Activated CD4-positive, alpha-beta T cell treated with anti-CD3 and anti-CD28 coated beads, Interleukin-2, Interleukin-4, amounts not matched to agents 100 ng/mL and 50 ng/mL, durations not matched to agents 16 hours and 8 hours (primary cell): ENCODE results near the gene INHBA.

Experiments used
- DNase-seq: peaks from one replicate; pipeline ENCODE4 v3.0.0-alpha.2; 2020; ENCODE audit warnings: low spot score

The INHBA gene

DNA sequence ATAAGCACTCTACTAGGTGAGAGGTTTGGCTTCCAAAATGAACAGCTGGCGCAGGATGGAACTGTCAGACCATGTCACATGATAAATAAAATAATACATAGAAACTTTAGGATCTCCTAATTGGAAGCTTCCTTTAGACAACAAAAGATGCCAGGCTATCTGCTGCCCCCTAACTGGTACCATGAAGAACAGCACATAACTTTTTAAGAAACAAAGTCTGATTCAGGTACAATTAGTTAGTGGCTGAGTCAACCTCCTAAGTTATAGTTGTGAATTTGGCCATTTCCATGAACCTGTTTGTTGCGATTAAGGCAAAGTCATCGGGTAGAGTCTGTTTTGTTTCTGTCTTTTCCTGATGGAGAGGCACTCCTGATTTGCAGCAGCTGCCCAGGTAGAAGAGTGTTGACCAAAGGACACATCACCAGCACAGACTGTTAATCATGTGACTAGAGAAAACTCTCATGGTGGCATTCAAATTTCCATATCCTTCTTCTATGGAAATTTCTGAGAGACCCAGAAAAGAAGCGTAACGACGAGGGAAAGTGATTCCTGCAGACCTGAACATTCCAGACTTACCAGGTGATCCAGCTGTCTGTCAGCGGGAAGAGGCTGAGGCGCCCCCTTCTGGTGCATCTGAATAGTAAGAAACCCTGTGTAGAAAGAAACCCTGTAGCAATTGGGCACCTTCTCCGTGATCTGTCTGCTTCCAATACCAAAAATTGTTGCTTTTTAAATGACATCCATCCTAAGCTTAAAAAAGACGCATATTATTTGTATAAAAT is 8.6 kb upstream of the INHBA start:
- DNase-seq: no peak

DNA sequence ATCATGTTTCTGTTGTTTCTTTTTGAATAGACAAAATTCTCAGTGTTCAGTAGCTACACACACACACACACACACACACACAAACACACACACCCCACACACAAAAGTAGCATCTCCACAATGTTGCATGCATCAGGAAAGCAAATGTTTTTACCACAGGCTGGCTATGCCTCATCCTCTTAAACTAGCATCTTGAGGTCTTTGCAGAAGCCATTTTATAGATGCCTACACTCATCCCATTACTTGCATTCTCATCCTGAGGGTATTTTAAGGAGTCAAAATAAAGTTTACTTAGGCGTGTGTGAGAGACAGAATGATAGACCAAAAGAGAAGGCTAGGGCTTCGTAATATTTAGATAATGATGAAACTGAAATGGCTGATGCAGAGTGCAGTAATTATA is 7.9 kb upstream of the INHBA start:
- no peak for DNase-seq

- no peak for DNase-seq
These were observed 6.7 kb upstream of the INHBA start for GRCh38 chr7:41709621-41710020.

- DNase-seq: no peak
These were observed 5.9 kb upstream of the INHBA start for GRCh38 chr7:41708581-41709358.

GRCh38 chr7:41706228-41706930 is 3.5 kb upstream of the INHBA start:
- no peak for DNase-seq

GRCh38 chr7:41705109-41705901 is 2.4 kb upstream of the INHBA start:
- peak; percentile 68 for DNase-seq

DNA sequence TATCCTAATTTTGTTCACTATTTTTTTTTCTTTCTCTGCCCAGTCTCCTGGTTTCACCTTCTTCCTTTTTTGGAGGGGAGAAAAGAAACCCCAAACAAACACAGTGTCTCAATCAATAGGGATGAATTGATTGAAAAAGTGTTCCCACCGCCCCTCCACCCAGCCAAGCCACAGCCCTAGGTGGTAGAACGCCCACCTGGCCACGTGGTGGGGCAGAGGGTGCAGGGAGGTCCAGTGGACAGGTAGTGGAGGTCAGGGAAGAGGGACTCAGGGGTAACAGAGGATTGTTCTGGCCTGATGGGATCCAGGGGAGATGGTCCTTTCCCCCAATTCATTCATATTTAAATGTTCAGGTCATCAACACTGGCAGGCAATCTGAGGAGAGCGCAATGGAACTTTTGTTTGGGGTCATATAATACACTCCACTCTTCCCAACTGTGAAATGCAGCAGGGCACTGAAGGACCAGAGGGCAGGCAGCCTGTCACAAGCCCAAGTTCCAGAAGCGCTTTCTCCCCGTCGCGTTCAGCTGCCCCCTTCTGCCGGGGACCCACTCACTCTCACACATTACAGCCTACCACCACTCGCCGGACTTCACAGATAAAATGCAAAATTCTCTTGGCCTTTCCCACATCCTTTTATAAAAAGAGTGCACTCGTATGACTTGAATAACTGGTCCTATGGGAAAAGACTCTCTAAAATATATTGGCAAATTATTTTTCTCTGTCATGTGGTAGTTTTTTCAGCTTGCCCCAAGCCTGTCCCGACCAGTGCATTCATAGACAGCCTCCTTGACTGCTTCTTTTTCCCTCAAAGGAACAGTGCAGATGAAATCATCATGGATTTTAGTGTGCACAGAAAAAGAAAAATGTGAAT is 1.6 kb downstream of the INHBA start:
- no peak for DNase-seq

DNA sequence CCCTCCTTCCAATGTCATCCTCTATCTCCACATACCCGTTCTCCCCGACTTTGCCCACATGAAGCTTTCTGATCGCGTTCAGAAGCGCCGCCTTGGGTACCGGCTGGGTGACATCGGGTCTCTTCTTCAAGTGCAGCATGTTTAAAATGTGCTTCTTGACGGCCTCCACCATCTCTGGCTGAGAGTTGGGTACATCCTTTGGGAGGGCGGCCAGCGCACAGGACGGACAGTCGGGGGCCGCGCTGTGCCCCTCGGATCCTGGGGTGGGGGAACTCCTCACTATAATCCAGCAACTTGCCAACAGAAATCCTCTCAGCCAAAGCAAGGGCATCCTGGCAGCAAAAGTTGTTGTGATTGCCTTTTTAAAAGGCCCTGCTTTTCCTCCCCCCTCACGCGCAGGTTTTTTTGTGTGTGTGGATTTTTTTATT is 2.8 kb downstream of the INHBA start:
- DNase-seq: no peak

- DNase-seq: no peak
These were observed 3.4 kb downstream of the INHBA start for GRCh38 chr7:41699516-41699915.

DNA sequence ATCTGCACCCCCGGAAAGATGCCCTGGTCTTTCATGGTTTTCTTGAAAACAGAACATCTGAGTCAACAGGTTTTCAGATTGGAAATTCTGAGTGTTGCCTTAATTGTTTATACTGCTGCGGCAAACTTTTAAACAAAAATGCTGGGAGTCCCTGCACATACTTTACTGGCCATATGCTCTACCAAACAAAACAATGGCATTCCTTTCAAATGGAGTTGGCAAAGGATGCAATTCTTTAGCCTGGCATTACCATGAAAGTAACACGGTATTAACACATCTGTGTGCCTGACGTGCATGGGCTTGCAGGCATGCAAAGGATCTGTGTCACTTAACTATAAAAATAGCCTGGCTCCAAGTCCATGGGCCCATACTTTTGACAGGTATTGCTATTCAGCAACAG is 4.2 kb downstream of the INHBA start:
- no peak for DNase-seq

DNA sequence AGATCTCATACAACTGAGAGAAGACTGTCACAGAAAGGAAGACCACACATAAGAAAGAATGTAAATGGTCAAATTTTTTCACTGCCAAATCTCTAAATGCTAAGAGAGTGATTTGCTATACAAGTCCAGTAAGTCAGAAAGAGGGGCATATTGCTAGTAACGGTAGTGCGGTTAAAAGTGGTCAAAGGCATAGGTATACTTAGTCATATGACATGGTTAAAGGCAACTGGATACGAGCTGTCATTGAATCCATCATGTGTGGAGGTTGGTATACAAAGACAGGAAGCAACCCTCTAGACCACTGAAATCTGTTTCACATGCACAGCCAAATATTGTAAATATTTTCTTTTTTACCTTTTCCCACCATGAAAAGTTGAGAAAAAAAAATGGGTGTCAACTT is 4.8 kb downstream of the INHBA start:
- DNase-seq: no peak

GRCh38 chr7:41696323-41696916 is 6.5 kb downstream of the INHBA start:
- DNase-seq: peak; percentile 9

DNA sequence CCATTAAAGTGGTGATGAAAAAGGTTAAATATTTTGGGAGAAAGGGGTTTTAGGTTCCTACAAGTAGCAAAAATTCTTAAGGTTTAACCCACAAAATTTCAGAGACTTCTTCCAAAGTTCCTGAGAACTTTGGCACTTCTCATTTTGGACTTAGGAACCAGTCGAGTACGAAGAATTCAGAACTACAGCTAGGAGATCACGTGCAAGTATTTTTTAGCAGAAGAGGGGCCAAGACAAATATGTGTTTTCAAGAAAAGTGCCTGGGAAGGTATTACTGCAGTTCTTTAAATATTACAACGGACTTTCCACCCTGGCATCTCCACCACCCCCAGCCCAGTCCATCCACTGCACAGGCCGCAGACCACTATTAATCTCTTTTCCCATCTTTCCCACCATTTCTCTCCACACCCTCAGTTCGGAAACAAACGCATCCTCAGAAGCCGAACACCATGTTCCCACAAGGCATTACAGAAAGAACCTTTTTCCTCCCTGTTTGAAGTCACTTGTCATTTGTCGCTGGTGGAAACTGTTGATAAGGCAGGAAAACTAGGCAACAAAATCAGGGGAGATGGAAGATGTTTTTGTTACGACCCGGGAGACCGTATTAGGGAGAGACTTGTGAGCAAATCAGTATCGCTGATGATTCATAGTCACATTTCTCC is 7.1 kb downstream of the INHBA start:
- no peak for DNase-seq

DNA sequence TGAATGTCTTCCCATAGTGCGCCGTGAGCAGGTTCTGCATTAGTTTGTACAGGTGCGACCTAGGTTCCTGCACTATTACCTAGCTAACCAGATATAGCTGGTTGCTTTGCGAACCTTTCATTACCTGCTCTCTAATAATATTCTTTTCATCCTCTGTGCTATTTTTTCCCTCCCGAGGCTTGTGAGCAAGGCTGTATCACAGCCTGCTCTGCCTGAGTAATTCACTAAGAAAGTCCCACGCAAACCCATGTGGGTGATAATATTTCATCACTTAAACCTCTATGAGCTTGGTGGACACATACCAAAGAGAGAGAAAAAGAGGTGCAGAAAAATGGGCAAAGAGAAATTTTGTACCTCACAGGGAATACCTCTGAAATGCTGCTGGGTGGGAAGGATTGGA is 8.4 kb downstream of the INHBA start:
- DNase-seq: no peak

- DNase-seq: no peak
These were observed 9.5 kb downstream of the INHBA start for GRCh38 chr7:41693150-41693997.

DNA sequence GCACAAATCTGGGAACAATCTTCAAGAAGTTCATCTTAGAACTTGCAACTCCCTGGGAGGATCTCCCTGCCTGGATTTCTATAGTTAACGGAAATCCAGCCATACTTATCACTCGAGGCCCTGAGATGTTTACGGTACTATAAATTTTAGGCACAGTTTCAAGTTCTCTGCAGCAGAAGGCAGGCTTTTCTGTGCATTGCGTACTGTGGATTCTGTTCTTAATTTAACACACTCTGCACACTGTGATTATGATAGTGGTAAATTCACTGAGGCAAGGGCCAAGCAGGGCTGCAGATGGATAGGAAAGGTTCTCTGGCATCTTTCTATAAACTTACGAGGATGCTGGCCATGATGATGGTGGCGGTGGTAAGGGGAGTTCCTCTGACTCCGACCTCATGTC is 10.6 kb downstream of the INHBA start:
- no peak for DNase-seq

DNA sequence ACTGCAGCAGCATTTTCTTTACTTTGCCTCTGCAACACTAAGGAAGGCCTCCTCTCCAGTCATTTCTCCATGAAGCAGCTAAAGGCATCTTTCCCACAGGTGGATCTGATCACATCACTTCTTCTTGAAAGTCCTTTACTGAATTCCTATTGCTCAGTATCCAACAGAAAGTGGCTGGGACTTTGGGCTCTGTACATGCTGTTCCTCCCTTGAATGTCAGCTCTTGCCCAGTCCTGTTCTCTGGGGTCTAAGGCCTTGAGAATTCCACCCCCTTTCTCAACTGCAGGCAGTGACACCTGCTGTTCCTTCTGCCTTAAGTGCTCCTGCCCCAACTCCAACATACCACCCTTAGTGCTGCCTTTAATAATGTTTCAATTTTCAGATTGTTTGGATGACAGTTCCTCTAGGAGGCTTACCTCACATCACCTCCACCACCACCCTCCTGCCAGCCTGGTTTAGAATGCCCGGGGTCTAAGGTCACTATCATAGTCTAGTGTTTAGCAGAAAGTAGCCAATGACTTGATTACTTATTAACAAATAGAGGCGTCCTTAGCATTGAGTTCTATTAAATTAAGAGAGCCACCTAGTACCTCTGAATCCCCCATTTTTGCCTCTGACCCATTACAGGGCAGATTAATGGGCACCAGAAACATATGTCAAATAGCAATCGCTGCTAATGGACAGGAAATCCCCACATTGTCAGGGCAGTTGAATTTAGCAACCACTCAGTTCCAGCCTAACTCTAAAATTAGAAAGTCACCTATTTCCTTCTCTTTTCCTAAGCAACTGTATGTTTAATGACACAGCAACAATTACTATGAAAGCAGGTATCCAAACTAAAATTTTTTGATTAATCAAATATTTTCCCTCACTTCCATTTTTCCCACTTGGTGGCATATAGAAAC is 11.4 kb downstream of the INHBA start:
- DNase-seq: no peak

- DNase-seq: no peak
These were observed 13.1 kb downstream of the INHBA start for GRCh38 chr7:41689815-41690214.
